Fibroblast of pulmonary artery (primary cell): ENCODE data around the gene B3GALNT1.

ENCODE experiments used
- DNase-seq: peaks from one replicate; pipeline ENCODE4 v3.0.0-alpha.2; 2010; ENCODE audit warnings: low read depth
- H3K4me3 ChIP-seq: replicated peaks from 2 replicates; pipeline ENCODE4 v1.5.1; 2011; ENCODE audit warnings: low read depth, mild to moderate bottlenecking, control low read depth, low read length, moderate library complexity
- TF ChIP-seq, protein P1 (sequence below): IDR thresholded peaks from 2 replicates; pipeline ENCODE4 v1.5.1; 2011; ENCODE audit warnings: mild to moderate bottlenecking, control low read depth, low read length, inconsistent platforms; ENCODE audit errors: missing control alignments

B3GALNT1 gene, protein sequence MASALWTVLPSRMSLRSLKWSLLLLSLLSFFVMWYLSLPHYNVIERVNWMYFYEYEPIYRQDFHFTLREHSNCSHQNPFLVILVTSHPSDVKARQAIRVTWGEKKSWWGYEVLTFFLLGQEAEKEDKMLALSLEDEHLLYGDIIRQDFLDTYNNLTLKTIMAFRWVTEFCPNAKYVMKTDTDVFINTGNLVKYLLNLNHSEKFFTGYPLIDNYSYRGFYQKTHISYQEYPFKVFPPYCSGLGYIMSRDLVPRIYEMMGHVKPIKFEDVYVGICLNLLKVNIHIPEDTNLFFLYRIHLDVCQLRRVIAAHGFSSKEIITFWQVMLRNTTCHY

DNA sequence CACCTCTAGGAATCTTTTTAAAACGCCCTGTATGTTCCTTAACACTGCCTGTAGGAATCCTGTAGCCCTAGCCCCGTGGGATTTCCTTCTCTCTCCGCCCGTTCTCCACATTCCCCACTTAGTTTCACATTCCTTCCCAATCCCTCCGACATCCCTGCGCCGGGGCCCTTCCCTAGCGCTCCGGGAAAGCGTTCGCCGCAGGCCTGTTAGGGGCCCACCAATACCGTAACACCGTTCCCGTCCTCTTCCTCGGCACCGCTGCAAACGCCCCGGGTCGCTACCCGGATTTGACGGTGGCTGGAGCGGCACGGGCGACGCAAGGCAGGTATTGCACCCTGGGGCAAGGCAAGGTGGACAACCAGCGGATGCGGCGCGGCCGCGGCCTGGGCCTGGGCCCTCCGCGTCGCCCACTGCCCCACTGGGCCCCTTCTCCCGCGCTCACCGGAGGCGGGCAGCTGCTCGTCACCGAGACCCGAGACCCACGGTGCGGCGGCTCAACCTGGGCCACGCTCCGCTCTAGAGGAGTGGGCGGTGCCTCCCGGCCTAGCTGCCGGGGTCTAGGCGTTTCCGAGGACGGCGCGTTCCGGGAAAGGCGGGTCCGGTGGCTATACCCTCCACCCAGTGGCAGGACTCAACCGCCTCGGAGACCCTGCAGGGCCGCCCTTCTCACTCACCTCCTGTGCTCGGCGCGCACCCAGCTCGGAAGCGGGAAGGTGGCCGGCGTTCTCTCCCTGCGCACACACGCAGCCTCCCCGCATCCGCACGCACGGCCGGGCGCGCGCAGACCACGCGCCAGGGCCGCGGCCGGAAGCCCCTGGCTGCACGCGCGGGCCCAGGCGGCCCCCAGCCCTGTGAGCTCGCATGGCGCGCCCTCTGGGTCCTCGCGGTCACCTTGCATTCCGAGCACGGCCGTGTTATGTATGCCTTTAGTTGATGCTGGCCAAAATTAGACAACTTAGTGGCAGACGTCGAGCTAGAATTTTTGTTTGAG lies at the start of gene B3GALNT1:
Gene B3GALNT1 (minus strand): TSS at position 789 of the 991 bp plus-strand sequence. CDS start 18,595 bp downstream, outside the sequence.
- DNase-seq: peak; percentile 71
- TF ChIP-seq, protein P1, sequence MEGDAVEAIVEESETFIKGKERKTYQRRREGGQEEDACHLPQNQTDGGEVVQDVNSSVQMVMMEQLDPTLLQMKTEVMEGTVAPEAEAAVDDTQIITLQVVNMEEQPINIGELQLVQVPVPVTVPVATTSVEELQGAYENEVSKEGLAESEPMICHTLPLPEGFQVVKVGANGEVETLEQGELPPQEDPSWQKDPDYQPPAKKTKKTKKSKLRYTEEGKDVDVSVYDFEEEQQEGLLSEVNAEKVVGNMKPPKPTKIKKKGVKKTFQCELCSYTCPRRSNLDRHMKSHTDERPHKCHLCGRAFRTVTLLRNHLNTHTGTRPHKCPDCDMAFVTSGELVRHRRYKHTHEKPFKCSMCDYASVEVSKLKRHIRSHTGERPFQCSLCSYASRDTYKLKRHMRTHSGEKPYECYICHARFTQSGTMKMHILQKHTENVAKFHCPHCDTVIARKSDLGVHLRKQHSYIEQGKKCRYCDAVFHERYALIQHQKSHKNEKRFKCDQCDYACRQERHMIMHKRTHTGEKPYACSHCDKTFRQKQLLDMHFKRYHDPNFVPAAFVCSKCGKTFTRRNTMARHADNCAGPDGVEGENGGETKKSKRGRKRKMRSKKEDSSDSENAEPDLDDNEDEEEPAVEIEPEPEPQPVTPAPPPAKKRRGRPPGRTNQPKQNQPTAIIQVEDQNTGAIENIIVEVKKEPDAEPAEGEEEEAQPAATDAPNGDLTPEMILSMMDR: no peak
- H3K4me3 ChIP-seq: peak within 1 kb of the TSS; percentile 70

DNA sequence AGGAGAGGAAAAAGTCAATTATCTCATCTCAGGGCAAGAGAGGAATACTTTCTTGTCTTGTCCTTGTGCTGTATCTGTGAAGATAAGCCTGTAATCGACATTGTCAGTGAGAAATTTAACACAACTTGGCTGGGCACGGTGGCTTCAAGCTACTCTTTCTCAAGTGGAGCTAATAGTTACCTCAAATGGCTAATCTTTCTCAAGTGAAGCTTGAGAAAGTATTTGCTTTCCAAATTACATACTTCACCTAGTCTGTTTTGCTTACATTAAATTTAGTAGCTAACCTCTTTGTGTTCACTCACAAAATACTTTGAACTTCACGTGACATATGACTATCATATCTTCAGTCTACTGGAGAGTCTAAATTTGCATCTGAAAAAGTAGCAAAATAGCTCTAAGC lies 48.3 kb upstream of the B3GALNT1 start:
- no peak overlapping the region for H3K4me3 ChIP-seq
- DNase-seq: no peak
- TF ChIP-seq, protein P1: no peak

DNA sequence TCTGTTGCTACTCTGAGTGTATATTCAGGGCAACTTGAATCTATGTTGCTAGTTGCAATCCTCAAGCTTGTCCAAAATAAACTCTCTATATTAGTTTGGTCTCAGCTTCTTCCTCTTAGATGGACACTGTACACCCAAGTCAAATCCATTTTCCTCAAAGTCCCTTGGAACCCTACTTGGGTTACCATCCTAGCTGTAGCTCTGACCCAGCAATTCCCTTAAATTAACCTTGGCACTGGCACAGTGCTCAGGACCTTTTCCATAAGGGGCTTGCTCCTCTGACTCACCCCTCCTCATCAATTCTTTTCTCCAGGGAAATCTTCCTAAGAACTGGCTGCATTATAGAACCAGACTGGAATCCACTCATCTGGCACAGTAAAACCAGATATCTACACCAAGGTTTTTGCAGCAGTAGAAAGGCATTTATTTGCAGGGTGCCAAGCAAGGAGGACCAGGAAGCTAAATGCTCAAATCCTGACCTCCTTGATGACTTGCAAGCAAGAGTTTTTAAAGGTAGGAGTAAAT lies 44.9 kb upstream of the B3GALNT1 start:
- no peak overlapping the region for H3K4me3 ChIP-seq
- DNase-seq: no peak
- TF ChIP-seq, protein P1: no peak

DNA sequence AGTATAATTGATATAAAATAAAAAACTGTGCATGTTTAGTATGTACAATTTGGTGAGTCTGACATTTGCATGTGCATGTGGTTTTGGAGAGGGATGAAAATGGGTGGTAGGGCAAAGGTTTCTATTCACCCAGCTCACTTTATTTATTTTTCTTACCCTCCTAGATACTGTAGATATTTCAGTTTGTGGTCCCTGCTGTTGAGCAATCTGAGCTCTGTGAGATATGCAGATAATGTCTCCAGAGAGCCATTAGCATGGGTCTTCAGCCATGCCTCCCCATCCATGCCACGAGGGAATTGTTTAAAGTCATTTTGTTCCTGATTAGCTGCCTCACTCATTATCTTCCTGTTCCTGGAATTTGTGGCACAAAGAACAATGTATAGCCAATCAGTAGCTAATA lies 44.4 kb upstream of the B3GALNT1 start:
- TF ChIP-seq, protein P1: no peak
- H3K4me3 ChIP-seq: no peak overlapping the region
- peak; percentile 33 for DNase-seq

DNA sequence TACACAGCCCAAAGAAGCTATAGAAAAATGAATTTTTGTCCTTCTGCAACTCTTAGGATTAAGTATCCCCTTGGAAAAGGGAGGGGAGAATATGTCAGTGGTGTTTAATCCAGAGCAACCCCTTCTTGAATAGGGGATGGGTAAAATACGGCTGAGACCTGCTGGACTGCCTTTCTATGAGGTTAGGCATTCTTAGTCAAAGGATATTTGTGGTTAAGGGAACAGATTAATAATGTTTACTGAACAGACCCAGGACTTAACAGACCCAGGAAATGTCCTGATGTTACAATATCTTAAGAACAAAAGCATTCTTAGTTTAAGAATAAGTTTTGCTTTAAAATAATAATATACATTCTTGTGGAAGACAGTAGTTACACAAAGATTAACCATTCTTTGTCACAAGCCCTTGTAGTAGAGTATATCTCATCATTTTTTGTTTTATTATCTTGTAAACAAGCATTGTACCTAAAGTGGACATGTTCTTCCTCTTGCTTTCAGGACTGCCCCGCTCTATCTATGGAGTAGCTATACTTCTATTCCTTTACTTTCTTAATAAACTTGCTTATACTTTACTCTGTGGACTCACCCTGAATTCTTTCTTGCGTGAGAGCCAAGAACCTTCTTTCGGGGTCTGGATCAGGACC lies 43.8 kb upstream of the B3GALNT1 start:
- DNase-seq: peak; percentile 23
- TF ChIP-seq, protein P1: no peak
- H3K4me3 ChIP-seq: no peak overlapping the region

DNA sequence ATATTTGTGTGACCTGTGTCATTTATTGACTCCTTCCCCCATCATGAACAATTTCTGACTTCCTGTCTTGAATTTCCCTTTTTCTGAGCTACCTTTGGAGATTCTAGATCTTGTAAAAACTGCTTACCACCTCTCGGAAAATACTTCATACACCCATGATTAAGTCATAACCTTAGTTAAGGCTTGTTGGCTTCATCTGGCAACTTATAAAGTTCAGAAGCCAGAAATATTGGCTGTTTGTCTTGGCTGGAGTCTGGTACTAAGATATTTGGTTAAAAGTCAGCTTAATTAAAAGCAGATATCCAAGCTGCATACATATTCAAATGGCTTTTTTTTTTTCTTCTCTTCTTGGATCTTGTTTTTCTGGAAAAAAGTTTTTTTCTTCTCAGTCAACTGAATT lies 37.3 kb upstream of the B3GALNT1 start:
- TF ChIP-seq, protein P1: no peak
- DNase-seq: no peak
- H3K4me3 ChIP-seq: no peak overlapping the region
